SK-N-DZ (cell line): ENCODE results near the gene S100G. TPM values are rescaled to one million over a fixed set of nuclear protein-coding genes. Genes with fewer than 3 reads are reported as not detected.
"Not testable (repeated sequence)": the region's sequence is repeated elsewhere in the genome, so short reads cannot be mapped to it uniquely, and the experiment has no call there.

Experiments
- DNase-seq: peaks from one replicate; pipeline ENCODE4 v3.0.0-alpha.2; 2015; ENCODE audit warnings: low spot score
- polyA plus RNA-seq, 2 experiments: library from polyadenylated mRNA; depleted of rRNA; stranded (reverse); fragments of >200 nt; gene quantifications; 2 replicates each; pipeline ENCODE4 v1.2.3, GENCODE V29; 2014

Gene S100G, protein sequence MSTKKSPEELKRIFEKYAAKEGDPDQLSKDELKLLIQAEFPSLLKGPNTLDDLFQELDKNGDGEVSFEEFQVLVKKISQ
- polyA plus RNA-seq (2014; cell fraction: cytosol; rRNA removed), result not detected in 2 replicates
- polyA plus RNA-seq (2014; cell fraction: nucleus; rRNA removed), result not detected in 2 replicates

DNA sequence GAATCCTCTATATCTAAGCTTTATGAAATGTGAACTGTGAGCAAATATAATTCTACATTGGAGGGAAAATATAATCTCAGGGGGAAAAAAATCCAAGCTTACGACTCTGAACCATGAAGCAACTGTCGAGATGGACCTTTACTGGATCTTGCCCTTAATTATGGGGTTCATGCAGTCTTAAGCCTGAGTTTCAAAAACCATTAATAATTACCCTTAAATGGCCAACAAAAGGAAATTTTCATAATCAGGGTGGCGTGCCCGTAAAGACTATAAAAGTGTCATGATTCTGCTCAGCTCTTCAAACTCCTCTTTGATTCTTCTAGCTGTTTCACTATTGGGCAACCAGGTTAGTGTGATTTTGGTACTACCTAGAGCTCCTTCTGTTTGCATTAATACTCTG lies at the start of gene S100G:
S100G (plus strand) TSS at position 301 of the 400 bp plus-strand sequence. CDS start 849 bp downstream, outside the sequence.
- DNase-seq, result no peak

DNA sequence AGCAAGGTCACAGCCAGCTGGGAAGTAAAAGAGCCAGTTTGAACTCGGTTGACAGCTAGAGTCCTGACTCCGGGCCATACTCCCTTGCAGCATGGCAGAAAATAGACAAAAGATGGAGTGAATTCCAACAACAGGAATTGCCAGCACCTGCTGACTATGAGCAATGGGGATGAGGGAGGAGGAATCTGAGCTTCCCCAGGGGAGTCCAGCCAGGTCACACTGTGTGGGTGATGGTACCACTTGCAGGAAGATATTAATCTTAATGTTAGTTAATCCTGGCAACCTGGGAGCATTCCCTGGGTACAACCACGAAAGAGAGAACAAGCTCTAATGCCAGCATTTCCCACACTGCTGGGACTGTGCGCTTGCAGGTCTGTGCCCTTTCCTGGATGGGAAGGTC lies 48.1 kb upstream of the S100G start:
- no peak for DNase-seq

DNA sequence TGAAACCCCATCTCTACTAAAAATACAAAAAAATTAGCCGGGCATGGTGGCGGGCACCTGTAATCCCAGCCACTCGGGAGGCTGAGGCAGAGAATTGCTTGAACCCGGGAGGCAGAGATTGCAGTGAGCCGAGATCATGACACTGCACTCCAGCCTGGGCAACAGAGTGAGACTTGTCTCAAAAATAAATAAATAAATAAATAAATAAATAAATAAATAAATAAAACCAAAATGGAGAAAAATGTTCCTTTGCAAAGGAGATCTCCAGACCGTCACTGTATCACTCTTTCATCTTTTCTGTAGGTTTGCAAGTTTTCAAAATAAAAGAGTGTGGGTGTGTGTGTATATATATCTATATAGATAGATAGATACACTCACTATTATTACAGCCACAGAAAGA lies 46.7 kb upstream of the S100G start:
- DNase-seq, result not testable (repeated sequence)

GRCh38 chrX:16603822-16604221 lies 46.1 kb upstream of the S100G start:
- no peak for DNase-seq

DNA sequence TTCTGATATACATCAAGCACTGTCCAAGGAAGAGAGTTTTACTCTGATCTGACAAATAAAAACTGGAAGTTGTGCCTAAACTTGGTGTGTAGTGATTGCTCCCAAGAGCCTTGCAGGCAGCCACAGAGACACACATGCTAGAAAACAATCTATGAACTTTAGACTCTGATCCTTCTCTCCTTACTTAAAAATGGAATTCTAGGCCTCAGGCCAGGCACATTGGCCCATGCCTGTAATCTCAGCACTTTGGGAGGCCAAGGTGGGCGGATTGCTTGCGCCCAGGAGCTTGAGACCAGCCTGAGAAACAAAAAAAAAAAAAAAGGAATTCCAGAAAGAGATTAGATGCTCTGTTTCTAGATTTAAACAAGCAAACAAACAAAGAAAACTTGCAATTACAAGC lies 45.6 kb upstream of the S100G start:
- no peak for DNase-seq

- DNase-seq, result no peak
Observed at GRCh38 chrX:16606142-16606720, 43.7 kb upstream of the S100G start.

DNA sequence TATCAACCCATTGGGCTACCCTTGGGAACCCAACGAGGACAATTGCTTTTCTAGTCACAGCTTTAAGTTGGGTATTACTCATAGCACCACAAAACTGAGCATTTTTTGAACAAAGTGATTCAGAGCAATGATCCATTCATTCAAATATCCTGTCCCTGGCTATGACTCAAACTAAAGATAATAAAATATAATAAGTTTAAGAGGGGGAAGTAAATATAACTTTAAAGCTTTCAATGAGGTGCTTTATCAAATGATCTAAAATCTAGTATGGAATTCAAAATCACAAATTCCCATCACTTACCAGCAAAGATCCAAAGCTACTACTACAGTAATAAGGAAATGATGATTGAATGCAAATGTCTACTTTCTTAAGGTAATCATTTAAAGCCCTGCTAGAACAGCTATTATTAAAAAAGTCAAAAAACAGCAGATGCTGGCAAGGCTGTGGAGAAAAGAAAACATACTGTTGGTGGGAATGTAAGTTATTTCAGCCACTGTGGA lies 39.8 kb upstream of the S100G start:
- no peak for DNase-seq

- not testable (repeated sequence) for DNase-seq
Observed at GRCh38 chrX:16610654-16611053, 39.3 kb upstream of the S100G start.

DNA sequence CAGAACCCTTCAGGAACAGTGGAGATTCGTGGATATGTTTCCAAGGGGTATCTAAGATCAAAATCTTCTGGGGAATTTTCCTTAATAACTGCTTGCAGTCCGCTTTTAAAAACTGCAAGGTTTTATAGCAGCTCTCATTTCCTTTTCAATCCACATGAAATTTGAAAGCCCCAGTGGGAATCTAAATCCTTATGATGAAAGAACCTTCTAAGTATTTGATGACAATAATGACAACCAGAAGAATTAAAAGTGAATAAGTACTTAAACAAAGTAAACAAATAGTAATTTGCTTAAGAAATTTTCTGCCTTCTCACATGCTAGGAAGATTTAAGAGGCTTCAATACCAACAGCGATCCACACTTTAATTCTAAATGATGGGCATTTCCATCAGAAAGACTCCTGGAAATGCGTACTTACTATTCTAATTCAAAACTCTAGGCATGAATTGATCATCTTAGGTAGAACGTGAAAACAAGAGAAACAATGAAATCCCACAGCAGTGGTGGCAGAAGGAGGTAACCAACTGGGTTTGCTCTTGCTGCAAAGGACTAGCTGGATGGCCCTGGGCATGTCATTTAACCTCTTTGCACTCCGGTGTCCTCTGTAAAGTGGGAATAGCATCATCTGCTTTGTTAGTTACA lies 37.6 kb upstream of the S100G start:
- DNase-seq, result no peak

- DNase-seq, result no peak
Observed at GRCh38 chrX:16617382-16617781, 32.6 kb upstream of the S100G start.

DNA sequence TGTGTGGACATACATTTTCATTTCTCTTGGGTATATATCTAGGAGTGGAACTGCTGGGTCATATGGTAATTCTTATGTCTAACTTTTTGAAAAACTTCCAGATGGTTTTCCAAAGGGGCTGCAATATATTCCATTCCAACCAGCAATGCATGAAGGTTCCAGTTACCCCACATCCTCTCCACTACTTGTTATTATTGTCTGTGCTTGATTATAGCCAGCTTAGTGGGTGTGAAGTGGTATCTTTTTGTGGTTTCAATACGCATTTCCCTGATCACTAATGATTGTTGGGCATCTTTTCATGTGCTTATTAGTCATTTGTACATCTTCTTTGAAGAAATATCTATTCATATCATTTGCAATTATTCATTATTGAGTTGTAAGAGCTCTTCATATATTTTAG lies 31.5 kb upstream of the S100G start:
- no peak for DNase-seq

- DNase-seq, result no peak
Observed at GRCh38 chrX:16619024-16619423, 30.9 kb upstream of the S100G start.

DNA sequence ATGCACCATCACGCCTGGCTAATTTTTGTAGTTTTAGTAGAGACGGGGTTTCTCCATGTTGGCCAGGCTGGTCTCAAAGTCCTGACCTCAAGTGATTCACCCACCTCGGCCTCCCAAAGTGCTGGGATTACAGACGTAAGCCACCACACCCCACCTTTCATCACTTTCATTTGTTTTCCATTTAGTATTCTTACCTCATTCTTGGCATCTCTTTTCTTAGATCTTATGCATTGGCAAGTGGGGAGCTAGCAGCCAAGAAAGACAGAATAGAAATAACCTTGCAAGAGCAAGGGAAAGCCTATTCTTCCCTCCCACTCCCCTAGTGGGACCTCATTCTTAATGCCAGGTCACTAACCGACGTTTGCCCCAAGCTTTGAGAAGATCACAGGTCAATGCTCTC lies 21.4 kb upstream of the S100G start:
- DNase-seq, result not testable (repeated sequence)

- no peak for DNase-seq
Observed at GRCh38 chrX:16628946-16629595, 20.9 kb upstream of the S100G start.

- DNase-seq, result peak; percentile 2
Observed at GRCh38 chrX:16629909-16630308, 20.0 kb upstream of the S100G start.

GRCh38 chrX:16633754-16634153 lies 16.2 kb upstream of the S100G start:
- no peak for DNase-seq

DNA sequence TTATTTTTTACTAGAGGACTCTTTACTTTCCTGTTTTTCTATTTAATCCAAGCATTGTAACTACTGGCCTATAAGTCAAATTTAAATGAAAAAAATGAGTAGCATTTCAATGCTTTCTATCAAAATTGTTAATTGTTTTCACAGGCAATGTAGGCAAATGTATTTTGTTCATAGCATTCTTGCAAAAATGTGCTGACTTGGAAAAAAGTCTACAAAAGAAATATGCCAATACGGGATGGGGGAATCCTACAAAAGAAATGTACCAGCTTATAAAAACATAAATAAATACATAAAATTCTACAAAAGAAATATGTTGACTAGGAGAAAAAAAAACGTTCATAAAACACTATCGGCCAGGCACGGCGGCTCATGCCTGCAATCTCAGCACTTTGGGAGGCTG lies 14.9 kb upstream of the S100G start:
- DNase-seq, result no peak

- DNase-seq, result no peak
Observed at GRCh38 chrX:16635596-16635995, 14.4 kb upstream of the S100G start.

- DNase-seq, result no peak
Observed at GRCh38 chrX:16638533-16638932, 11.4 kb upstream of the S100G start.

DNA sequence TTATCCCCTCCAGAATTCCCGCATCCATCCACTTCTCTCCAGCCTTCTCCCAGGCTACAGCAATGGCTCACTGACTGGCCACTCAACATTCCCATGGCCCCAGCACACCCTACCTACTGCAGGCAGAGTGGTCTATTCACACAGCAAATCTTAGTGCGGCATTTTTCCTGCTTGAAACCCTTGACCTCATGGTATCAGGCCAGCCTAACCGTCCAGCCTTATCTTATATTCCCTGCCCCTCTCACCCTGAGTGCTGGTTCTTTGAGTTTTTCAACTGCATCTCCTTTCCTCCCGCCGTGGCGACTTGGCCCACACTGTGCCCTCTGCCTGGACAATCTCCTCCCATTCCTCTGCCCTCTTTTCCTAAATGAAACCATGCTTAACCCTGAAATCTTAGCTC lies 10.0 kb upstream of the S100G start:
- no peak for DNase-seq

GRCh38 chrX:16640823-16641222 lies 9.1 kb upstream of the S100G start:
- no peak for DNase-seq

GRCh38 chrX:16643176-16643575 lies 6.8 kb upstream of the S100G start:
- no peak for DNase-seq
